Cardiac septum (tissue), 1 donor: Measurements from ENCODE around the gene USP14. TPM values are rescaled to one million over a fixed set of nuclear protein-coding genes. Genes with fewer than 3 reads are reported as not detected.
A peak's percentile ranks its signal among the peaks of the same experiment; 100 is the strongest.
"Not testable (repeated sequence)": the region's sequence is repeated elsewhere in the genome, so short reads cannot be mapped to it uniquely, and the experiment has no call there.

Experiments used
- DNase-seq: peaks from one replicate; pipeline ENCODE4 v3.0.0-alpha.2; 2020; ENCODE audit warnings: low spot score
- intact Hi-C: fragments of 100-400 bp; cut with DNase I; formaldehyde crosslinking; loops from one replicate; pipeline ENCODE4 v1.14.0; 2022
- long read RNA-seq: library from polyadenylated mRNA; unstranded; transcript quantifications from one replicate; pipeline ENCODE4 v2.0.0, GENCODE V29; 2021
- total RNA-seq: library from RNA; stranded (reverse); fragmentation: NEBNext Ultra II Directional; extraction: Animal tissue kit (Norgen Biotek cat#: 25700); gene quantifications from one replicate; pipeline ENCODE4 v1.2.1, GENCODE V29; 2021
- donor health status: DM: no; HTN: no; CAD: no.

The USP14 gene
- 44.3 TPM for total RNA-seq
- long read RNA-seq, full-length matches to known transcripts = 75 of 91 reads
- long read RNA-seq, partial matches to known transcripts = 5 of 91 reads
- long read RNA-seq, other reads (novel, unspliced or antisense) = 11 of 91 reads

GRCh38 chr18:158128-159036, at the start of gene USP14:
TSS of gene USP14 (plus strand) at chr18:158557. CDS start at chr18:158699, 142 bp downstream.
- DNase-seq = peak; percentile 97
- intact Hi-C loops = loop anchor here (5.0 kb wide), 1 partner anchor 109 kb away; the partner anchor contains the start of gene THOC1

GRCh38 chr18:108665-109063, 49.7 kb upstream of the USP14 start:
- intact Hi-C loops, DNase-seq: not testable (repeated sequence)

DNA sequence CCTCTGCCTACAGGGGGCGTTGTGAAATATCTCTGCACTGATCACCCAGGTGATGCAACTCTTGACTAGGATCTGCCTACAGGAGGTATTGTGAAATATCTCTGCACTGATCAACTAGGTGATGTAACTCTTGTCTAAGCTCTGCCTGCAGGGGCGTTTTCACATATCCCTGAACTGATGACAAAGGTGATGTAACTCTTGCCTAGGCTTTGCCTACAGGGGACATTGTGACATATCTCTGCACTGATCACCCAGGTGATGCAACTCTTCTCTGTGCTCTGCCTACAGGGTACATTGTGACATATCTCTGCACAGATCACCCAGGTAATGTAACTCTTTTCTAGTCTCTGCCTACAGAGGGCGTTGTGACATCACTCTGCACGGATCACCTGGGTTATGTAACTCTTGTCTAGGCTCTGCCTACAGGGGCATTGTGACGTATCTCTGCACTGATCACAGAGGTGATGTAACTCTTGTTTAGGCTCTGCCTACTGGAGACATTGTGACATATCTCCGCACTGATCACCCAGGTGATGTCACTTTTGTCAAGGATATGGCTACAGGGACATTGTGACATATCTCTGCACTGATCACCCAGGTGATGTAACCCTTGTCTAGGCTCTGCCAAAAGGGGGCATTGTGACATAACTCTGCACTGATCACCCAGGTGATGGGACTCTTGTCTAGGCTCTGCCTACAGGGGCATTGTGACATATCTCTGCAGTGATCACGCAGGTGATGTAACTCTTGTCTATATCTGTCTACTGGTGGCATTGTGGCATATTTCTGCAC, 49.0 kb upstream of the USP14 start:
- intact Hi-C loops, DNase-seq: not testable (repeated sequence)

DNA sequence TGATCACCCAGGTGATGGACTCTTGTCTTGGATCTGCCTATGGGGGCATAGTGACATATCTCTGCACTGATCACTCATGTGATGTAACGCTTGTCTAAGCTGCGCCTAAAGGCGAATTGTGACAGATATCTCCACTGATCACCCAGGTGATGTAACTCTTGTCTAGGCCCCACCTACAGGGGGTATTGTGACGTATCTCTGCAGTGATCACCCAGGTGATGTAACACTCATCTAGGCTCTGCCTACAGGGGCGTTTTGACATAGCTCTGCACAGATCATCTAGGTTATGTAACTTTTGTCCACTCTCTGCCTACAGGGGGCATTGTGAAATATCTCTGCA, 48.5 kb upstream of the USP14 start:
- DNase-seq, intact Hi-C loops: not testable (repeated sequence)

DNA sequence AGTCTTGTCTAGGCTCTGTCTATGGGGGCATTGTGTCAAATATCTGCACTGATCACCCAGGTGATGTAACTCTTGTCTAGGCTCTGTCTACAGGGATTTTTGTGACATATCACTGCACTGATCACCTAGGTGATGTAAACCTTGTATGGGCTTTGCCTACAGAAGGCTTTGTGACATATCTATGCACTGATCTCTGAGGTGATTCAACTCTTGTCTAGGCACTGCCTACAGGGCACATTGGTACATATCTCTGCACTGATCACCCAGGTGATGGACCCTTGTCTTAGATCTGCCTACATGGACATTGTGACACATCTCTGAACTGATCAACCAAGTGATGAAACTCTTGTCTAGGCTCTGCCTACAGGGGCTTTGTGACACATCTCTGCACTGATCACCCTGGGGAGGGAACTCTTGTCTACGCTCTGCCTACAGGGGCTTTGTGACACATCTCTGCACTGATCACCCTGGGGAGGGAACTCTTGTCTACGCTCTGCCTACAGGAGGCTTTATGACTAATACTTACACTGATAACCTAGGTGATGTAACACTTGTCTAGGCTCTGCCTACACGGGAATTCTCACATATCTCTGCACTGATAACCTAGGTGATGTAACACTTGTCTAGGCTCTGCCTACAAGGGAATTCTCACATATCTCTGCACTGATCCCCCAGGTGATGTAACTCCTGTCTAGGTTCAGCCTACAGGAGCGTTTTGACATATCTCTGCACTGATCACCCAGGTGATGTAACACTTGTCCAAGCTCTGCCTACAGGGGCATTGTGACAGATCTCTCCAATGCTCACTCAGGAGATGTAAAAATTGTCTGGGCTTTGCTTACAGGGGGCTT, 47.8 kb upstream of the USP14 start:
- DNase-seq, intact Hi-C loops: not testable (repeated sequence)

GRCh38 chr18:111306-112014, 46.9 kb upstream of the USP14 start:
- intact Hi-C loops = no loop called here
- no peak for DNase-seq

GRCh38 chr18:112015-112733, 46.2 kb upstream of the USP14 start:
- DNase-seq = peak; percentile 82
- intact Hi-C loops = not testable (repeated sequence)

GRCh38 chr18:120539-121260, 37.7 kb upstream of the USP14 start:
- intact Hi-C loops, DNase-seq: not testable (repeated sequence)

DNA sequence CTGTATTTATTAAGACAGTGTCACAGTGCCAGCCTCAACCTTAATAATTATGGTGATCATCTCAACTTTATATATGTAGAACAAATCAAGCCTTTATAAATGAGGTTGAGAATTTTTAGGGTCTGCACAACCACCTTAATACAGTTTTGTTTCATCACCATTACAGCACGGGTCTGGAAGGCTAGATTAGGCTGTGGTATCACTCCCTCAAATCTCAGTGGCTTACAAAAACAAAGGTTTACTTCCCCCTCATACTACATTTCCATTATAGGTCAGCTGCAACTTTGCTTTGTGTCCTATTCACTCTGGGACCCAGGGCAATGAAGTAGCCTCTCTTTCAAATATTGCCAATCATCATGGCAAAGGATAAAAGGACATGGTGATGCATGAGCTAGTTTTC, 23.3 kb upstream of the USP14 start:
- DNase-seq = no peak
- intact Hi-C loops = no loop called here

- intact Hi-C loops = no loop called here
Measured at GRCh38 chr18:136433-136832, 21.9 kb upstream of the USP14 start.

GRCh38 chr18:137327-137726, 21.0 kb upstream of the USP14 start:
- DNase-seq = no peak
- intact Hi-C loops = no loop called here

More at GRCh38 chr18:136433-136832, 21.9 kb upstream of the USP14 start:
- DNase-seq = no peak

DNA sequence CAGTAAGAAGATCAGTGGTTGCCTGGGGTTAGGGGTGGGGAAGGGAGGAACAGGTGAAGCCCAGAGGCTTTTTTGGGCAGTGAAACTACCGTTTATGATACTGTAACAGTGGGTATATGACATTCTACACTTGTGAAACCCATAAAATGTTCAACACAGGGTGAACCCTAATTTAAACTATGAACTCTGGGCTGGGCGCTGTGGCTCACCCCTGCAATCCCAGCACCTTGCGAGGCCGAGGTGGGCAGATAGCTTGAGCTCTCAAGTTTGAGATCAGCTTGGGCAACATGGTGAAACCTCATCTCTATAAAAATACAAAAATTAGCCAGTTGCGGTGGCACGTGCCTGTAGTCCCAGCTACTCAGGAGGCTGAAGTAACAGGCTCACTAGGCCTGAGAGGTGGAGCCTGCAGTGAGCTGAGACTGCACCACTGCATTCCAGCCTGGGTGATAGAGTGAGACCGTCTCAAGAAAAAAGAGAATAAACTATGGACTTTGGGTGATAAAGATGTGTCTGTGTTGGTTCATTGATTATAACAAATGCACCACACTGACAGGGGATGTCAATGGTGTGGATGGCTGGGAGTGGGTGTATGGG, 17.6 kb upstream of the USP14 start:
- intact Hi-C loops = no loop called here
- DNase-seq = no peak

DNA sequence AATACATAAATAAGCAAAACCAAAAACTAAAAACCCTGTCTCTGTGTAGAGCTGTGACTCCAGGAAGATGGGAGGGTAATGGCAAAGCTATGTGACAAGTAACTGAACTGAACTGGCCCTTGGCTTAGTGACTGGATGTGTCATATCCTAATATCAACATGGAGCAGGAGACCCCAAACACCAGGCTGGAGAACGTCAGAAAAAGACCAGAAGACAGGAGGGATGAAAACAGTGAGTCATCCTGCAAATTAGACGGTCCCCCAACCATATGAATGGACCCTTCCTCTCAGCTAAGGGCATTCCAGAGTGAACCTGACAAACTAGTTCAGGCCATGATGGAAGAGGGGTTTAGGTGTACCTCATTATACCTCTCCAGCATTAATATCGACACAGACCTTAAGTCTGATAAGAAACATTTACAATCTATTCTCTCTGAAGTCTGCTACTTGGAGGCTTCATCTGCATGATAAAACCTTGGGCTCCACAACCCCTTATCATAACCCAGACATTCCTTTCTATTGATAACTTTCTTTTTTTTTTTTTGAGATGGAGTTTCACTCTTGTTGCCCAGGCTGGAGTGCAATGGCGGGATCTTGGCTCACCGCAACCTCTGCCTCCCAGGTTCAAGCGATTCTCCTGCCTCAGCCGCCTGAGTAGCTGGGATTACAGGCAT, 15.6 kb upstream of the USP14 start:
- intact Hi-C loops, DNase-seq: not testable (repeated sequence)

- DNase-seq = no peak
- intact Hi-C loops = no loop called here
Measured at GRCh38 chr18:148841-149240, 9.5 kb upstream of the USP14 start.

DNA sequence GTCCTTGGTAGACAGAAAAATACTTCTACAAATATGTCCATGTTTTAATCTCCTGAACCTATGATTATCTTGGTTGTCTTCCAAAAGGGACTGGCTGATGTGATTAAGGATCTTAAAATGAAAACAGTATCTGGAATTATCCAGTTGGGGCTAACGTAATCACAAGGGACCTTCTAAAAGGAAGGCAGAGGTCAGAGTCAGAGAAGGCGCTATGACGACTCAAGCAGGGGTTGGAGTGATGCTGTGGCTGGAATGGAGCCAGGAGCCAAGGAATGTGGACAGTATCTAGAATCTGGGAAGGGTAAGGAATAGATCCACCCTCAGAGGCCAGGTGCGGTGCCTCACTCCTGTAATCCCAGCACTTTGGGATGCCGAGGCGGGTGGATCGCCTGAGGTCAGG, 4.2 kb upstream of the USP14 start:
- DNase-seq = no peak
- intact Hi-C loops = no loop called here

- intact Hi-C loops = loop anchor here (5.0 kb wide), 1 partner anchor 112 kb away; the partner anchor contains the start of gene THOC1
- DNase-seq = no peak
Measured at GRCh38 chr18:155688-156087, 2.7 kb upstream of the USP14 start.
